DLD1 (cell line): ENCODE measurements around the gene TBC1D23.
"Not testable (repeated sequence)": the region's sequence is repeated elsewhere in the genome, so short reads cannot be mapped to it uniquely, and the experiment has no call there.

Experiments used
- in situ Hi-C: cut with HindIII; loops from 2 replicates; pipeline ENCODE4 v1.10.0; 2017; ENCODE audit warnings: low sequenced_read_pairs

Gene TBC1D23

DNA sequence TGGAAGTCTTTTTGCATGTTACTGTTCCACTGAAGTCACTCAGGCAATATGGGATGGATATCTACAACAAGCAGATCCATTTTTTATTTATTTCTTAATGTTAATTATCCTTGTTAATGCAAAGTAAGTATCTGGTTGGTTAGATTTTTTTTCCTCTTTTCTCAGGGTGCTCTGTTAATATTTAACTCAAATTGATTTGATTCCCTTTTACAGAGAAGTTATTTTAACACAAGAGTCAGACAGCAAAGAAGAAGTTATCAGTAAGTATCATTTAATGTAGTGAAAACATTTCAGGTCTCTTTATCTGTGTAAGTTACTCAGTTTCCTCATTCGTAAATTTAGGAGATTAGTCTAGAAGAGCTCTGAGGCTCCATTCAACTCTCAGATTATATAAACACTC is 34.3 kb downstream of the TBC1D23 start:
- in situ Hi-C loops, result no loop called here

DNA sequence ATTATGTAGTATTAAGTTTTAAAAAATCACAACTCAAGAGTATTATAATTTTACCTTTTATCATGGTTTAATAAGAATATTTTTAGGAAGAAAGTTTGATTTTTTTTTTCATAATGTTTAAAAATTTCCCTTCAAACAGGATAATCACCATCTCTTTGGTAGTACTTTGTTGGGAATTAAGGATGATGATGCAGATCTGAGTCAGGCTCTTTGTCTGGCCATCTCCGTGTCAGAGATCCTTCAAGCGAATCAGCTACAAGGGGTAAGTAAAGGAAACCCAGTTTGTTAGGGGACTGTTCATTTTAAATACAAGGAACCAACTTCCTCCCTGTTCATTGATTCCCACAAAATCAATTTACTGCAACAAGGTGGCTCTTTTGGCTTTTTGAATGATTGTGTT is 37.0 kb downstream of the TBC1D23 start:
- in situ Hi-C loops, result no loop called here

DNA sequence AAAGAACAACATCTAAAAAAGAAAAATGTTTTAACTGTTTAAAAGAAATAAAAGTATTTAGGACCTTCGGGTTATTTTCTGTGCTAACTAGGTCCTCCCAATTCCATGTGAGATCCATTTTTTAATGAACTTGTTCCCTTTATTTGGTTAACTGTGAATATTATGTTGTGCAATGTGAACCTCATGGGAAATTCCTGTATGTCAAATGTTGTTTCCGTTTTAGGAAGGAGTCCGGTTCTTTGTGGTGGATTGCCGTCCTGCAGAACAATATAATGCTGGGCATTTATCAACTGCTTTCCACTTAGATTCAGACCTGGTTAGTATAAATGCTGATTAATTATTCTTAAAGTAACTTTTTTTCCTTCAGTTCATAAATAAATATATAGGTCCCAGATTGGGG is 38.2 kb downstream of the TBC1D23 start:
- in situ Hi-C loops, result no loop called here

DNA sequence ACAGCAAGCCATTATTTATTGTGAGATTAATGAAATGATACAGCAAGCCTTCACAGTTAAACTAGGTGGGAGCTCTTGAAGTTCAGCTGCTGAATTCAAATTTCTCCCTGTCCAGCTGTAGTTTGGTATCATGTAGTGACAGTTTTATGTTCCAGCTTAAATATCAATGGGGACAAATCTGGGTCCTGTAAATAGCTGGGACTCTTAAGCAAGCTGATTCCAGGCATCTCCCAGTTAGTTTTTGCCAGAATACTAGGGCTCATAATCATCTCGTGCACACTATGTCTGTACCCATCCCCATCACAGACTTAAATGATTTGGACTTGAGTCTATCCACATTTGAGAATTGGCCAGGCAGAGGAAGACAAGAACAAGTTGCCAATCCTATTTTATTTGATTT is 45.9 kb downstream of the TBC1D23 start:
- in situ Hi-C loops, result no loop called here

DNA sequence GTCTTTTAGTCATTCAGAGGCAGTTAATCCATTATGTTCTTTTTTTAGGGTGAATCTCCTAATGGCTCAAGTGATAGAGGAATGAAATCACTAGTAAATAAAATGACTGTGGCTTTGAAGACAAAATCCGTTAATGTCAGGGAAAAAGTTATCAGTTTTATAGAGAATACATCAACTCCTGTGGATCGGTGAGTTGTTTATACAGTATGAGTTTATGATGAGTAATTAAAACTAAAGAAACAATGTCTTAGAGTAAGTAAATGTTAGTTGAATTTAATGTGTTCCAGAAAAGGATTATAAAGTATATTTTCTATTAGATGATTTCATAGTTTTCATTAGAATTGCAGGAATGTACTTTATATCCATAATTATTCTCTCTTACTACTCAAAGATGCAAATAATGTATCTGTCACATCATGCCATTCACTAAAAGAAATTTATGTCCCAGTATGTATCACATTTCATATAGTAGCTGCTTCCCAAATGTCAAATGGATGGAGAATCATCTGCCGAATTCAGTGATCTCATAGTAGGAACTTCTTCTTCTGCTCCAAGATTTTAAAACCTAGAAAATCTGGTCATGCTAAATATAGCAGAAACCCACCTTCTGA is 49.7 kb downstream of the TBC1D23 start:
- in situ Hi-C loops, result no loop called here

DNA sequence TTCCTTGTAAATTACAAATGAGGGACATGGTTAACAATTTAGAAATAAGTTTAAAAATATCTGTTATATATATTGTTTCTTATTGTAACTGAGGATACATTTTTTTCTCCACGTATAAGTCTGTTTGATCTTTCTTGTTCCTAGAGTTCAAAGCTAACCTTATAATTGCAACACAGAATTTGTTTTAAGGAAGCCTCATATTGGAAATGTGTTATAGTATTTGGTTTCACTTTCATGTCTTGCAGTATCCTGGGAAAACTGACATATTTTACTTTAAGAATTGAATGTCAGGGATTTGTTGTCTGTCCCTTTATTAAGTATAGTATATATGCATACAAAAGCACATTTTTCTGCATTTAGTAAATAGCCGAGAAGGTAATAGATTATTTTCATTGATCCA is 50.2 kb downstream of the TBC1D23 start:
- in situ Hi-C loops, result no loop called here

DNA sequence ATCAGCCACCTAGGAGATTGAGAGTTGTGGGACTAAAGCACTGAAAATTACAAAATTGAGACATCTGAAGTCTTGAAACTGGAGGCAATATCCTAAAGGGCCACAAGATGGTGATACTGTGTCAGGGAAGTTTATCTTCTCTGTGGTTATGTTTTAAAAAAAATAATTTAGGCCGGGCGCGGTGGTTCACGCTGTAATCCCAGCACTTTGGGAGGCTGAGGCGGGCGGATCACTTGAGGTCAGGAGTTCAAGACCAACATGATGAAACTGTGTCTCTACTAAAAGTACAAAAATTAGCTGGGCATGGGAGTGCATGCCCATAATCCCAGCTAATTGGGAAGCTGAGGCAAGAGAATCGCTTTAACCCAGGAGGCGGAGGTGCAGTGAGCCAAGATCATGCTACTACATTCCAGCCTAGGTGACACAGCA is 55.9 kb downstream of the TBC1D23 start:
- in situ Hi-C loops, result no loop called here

DNA sequence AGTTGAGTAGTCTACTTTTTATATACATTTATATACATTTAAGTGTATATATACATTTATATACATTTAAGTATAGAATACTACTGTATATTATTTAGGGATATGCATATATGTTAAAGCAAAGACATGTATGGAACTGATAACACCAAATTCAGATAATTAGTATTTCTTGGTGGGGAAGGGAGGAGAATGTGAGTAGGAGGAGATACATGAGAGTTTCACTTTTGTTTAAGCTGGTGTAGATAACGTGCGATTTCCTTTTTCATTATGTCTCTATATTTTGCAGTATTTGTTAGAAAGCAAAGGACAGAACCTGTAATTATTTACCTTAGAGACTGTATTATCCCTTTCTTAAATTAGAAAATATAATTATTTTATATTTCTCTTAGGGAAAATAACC is 57.1 kb downstream of the TBC1D23 start:
- in situ Hi-C loops, result no loop called here

DNA sequence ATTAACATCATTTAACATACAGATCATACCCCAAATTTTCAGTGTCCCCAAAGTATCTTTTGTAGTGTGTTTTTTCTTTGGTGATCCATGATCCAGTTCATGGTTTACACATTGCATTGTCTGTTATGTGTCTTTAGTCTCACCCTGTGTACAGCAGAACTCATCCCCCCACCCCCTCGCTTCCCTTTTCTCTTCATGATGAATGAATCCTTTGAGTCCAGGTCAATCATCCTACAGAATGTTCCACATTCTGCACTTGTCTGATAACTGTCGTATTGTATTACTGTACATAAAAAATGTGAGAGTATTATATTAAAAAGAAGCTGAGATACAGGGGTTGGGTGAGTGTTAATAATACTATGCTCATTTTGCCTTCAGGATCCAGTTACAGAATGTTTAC is 59.2 kb downstream of the TBC1D23 start:
- in situ Hi-C loops, result no loop called here

DNA sequence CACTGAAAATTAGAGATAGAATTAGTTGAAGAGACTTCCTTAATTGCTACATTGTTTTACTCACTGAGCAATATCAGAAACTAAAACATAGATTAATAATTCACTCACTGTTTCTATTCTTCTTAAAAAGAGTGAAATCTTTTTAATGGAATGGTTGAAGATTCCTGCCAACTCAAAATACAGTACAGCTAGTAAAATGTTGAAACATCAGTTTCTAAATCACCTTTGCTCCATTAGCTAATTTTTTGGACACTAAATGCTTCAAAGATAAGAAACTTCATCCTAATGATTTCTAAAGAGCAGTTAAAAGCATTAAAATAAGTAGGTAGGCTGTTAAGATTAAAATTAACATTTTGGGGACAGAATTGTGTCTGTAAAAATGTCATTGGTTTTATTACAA is 63.3 kb downstream of the TBC1D23 start:
- in situ Hi-C loops, result no loop called here

DNA sequence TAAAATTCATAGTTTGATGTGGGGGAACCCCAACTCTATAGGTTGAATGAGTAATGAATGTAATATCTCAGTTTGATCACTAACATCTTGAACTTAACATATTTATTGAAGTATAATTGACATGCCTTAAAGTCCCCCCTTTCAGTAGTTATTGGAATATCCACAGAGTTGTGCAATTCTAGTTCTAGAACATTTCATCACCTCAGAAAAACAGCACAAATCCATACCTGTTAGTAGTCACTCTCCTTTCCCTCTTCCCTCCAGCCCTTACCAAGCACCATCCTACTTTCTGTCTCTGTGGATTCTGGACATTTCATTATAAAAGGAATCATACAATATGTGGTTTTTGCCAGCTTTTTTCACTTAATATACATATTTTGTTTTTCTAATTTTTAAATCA is 65.0 kb downstream of the TBC1D23 start:
- in situ Hi-C loops, result no loop called here

DNA sequence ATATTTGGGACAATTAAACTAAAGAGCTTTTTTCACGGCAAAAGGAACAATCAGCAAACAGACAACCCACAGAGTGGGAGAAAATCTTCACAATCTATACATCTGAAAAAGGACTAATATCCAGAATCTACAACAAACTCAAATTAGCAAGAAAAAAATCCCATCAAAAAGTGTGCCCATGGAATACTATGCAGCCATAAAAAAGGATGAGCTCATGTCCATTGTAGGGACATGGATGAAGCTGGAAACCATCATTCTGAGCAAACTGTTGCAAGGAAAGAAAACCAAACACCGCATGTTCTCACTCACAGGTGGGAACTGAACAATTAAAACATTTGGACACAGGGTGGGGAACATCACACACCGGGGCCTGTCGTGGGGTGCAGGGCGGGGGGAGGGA is 66.6 kb downstream of the TBC1D23 start:
- in situ Hi-C loops, result not testable (repeated sequence)

DNA sequence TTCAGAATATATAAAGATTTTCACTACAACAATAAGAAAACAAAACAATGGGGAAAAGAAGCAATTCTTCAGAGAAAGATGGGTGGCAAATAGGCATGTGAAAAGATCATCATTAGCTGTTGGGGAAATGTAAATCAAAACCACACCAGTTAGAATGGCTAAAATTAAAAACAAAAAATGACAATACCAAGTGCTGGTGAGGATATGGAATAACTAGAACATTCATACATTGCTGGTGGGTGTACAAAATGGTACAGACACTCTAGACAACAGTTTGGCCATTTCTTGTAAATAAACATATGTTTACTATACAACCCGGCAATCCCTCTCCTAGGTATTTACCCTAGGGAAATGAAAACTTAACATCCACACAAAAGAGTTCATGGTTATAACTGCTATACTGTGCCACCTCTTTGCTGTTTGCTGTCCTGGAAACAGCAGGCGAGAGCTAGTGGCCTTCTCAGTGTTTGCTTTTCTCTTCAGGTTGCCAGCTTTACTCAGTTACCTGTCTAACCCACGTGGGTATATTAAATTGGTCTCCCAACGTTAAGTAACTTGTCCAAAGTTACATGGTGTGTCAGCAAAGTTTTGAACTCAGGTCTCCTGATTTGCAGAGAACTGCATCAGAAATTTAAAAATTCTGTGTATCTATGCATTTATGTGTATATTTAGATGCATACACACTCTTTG is 69.2 kb downstream of the TBC1D23 start:
- in situ Hi-C loops, result no loop called here

DNA sequence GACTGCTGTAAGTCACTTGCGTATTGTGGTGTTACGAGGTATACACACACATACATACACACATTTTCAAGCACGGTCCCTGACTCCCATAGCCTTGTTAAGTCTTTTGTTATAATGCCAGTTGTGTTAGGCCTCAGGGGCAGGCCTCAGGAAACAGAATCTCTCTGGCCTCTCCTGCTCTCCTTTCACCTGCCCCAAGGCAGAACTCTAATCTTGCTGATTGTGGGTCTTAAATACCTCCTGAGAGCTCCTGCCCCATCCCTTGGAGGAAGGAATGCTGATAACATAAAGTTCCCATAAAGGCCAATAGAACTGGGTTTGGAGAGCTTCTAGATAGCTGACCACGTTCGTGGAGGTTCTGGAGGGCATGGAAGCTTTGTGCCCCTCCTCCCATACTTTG is 69.9 kb downstream of the TBC1D23 start:
- in situ Hi-C loops, result no loop called here

DNA sequence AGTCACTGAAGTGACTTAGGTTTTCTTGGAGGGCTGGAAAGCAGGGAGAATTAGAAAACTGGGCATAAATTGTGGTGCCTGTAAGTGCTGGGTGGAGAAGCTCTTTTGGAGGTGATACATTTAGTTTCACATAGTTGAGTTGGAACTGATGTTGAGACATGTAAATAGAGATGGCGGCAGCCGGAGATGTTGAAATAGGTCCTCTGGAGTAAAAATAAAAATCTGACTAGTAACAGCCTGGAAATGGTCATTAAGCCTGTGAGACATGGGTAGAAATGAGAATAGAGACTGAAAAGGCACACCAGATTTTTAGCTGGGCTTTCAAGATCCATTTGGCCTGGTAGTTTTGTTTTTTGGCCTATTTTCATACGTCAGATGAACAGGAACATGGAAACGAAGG is 70.9 kb downstream of the TBC1D23 start:
- in situ Hi-C loops, result no loop called here

DNA sequence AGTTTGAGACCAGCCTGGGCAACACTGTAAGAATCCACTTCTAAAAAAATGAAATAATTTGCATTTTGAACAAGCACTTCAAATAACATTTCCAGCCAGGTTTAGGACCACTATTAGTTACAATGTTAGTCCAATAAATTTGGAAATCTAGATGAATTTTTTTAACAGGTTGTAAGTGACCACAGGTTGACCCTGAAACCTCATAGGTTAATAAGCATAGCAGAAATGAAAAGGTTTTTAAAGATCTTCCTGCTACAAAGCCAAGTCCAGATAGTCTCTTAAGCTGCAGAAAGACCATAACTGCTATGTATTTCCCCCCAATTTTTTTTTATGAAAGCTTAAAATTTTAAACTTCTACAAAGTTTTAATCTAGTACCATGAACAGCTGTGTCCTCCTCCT is 72.3 kb downstream of the TBC1D23 start:
- in situ Hi-C loops, result no loop called here

DNA sequence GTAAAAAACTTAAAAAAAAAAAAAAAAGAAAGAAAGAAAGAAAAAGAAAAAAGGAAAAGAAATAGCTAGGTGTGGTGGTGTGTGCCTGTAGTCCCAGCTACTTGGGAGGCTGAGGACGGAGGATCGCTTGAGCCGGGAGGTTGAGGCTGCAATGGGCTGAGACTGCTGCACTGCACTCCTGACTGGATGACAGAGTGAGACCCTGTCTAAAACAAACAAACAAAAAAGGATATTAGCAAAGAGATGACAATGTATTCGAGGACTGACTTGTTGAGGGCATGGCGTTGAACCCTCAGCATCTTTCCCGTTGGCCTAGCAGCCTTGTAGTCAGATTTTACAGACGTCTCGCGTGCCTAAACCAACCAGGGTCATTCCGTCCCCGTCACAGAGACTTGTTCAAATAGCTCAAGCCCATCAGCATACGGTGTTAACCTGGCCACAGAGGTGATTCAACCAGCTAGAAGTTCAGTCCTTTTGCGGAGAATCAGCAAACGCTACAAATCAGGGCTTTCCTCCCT is 73.2 kb downstream of the TBC1D23 start:
- in situ Hi-C loops, result no loop called here

DNA sequence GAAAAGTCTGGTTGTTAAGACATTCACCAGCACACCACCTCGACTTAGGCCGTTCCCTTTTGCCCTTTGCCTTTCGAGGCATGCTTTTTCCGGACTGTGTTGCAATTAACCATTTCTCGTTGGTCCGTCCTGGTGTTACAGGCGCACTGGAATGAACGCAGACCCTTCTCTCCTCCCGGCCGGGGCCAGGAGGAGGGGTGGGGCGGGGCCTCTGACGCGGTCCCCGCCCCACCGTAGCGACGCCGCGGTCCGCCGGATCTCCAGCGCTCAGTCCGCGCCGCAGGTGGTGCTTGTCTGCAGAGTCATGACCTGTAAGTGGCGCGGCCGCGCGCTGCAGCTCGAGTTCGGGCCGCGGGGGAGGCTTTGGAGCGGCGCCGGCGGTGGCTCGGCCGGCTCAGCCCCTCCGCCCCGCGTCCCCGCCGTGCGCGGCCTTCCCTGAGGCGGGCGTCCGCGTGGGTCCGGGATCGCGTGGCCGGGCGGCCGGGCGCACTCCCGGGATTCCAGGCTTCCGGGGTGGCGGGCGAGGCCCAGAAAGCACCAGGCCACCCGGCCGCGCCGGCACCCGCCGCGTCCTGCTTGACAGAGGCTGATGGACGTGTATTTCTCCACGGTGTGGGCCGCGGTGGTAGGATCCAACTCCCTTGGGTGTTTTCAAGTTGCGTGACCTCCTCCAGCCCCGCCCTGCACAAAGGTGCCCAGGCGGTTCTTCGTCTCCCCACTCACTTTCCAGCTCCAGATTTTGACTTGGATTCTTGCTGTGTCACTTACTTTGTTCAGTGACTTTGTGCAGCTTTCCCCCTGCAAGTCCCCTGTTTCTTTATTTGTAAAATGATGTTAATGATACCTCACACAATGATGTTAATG is 73.9 kb downstream of the TBC1D23 start, which contains the start of gene NIT2:
NIT2 (plus strand) TSS at position 270 of the 864 bp plus-strand sequence; CDS start at position 305, 35 bp downstream.
- in situ Hi-C loops, result no loop called here

DNA sequence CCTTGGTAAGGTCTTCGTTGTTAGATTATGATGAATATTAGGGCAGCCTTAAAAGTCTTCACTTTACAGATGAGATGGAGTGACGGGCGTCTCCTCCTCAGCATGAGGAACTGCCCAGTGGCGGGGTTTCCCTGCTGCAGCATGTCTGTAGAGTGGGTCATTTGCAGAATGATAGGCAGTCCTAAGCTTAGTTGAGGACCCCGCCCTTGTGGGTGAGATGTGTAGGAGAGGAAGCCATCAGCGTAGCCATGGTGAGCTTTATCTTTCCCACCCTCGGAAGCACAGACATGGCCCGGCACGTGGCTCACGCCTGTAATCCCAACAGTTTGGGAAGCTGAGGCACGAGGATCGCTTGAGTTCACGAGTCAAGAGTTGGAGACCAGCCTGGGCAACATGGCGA is 74.6 kb downstream of the TBC1D23 start:
- in situ Hi-C loops, result no loop called here

DNA sequence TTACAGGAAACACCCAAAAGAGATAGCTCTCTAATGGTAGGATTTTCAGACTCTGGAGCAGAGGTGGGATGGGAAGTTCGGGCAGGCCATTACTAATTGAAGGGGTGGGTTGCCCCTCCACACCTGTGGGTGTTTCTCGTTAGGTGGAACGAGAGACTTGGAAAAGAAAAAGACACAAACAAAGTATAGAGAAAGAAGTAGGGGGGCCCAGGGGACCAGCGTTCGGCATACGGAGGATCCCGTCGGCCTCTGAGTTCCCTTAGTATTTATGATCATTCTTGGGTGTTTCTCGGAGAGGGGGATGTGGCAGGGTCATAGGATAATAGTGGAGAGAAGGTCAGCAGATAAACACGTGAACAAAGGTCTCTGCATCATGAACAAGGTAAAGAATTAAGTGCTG is 75.4 kb downstream of the TBC1D23 start:
- in situ Hi-C loops, result not testable (repeated sequence)

DNA sequence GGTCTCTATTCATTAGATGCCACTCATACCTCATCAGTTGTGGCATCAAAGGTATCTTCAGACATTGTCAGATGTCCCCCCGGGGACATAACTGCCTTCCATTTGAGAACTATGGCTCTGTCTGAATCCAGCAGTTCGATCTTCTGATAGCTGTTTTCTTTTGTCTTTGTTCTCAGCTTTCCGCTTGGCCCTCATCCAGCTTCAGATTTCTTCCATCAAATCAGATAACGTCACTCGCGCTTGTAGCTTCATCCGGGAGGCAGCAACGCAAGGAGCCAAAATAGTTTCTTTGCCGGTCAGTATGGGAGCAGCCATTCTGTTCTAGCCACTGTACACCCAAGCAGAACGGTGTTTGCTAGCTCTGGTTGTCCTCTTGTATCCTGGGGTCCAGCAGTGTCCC is 78.1 kb downstream of the TBC1D23 start:
- in situ Hi-C loops, result no loop called here

DNA sequence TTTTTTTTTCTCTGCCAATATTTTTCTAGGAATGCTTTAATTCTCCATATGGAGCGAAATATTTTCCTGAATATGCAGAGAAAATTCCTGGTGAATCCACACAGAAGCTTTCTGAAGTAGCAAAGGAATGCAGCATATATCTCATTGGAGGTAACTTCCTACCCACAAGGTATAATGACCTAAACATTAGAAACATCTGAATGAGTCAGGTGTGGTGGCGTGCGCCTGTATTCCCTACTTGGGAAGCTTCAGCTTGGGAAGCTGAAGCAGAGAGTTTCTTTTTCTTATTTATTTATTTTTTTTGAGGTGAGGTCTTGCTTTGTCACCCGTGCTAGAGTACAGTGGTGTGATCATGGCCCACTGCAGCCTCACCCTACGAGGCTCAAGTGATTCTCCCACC is 79.0 kb downstream of the TBC1D23 start:
- in situ Hi-C loops, result no loop called here
